ENCODE measurements around the gene ZNF467. TPM values are rescaled to one million over a fixed set of nuclear protein-coding genes. Genes with fewer than 3 reads are reported as not detected.

ZNF467 gene
- total and polyA plus RNA-seq, 2 of the 8 experiments (the other 6 are each of a cell fraction or from before 2014, with no cell fraction given): 0.50 to 0.51 TPM

- H3K9ac ChIP-seq (replicated peaks in 1 of 4; ENCODE audit: extremely low read depth in 1 of 4, low read depth in 3 of 4, low read length in 3 of 4): no peak overlapping the region
- POLR2A ChIA-PET (ENCODE audit: partially characterized antibody): interaction anchor here (0.9 to 2.4 kb wide), 2 partner anchors 10 to 18 kb away, joined by 3 to 5 read pairs; no protein-coding TSS in a partner anchor
- FAIRE-seq: no peak
Measured at GRCh38 chr7:149815121-149815520, 41.7 kb upstream of the ZNF467 start.

More at GRCh38 chr7:149815121-149815520, 41.7 kb upstream of the ZNF467 start:
- Histone ChIP-seq H3K27me3 (replicated peaks in 1 of 4; ENCODE audit: control insufficient read depth in 3 of 4, extremely low read depth in 1 of 4, insufficient read depth in 3 of 4, low read length in 3 of 4) (no peaks in the 10 kb centered on the region), H3K36me3 (ENCODE audit: control insufficient read depth in 2 of 4, insufficient read depth in 4 of 4, low read length in 3 of 4) (no peaks in the 10 kb centered on the region), H3K79me2 (ENCODE audit: control insufficient read depth in 1 of 2, insufficient read depth in 2 of 2, low read length in 2 of 2) (no peaks in the 10 kb centered on the region), H3K4me1 (replicated peaks in 1 of 4; ENCODE audit: control insufficient read depth in 3 of 4, insufficient read depth in 4 of 4, low read length in 3 of 4) (peaks cover 0 to 20% (median 8%) of the 10 kb centered on the region in 4 experiments; a peak in 6 of 7 replicates), H4K5ac (ENCODE audit: insufficient read length, low read depth, low read length) (no peak overlapping the region), H3K9me3 (ENCODE audit: insufficient read depth in 2 of 2, low read depth in 1 of 2, low read length in 1 of 2) (no peaks in the 10 kb centered on the region), H3K23me2 (ENCODE audit: low read depth, low read length) (no peaks in the 10 kb centered on the region), H2BK120ac (replicated peaks; ENCODE audit: low read depth, low read length) (no peak overlapping the region), H3K23ac (ENCODE audit: insufficient read length) (no peak overlapping the region), H4K8ac (ENCODE audit: extremely low read depth, insufficient read depth, low read length) (0 out of 2 replicates have a peak overlapping the region, but pooled peaks have one; percentile 14), H3K4me3 (ENCODE audit: extremely low read depth in 1 of 4, insufficient read depth in 2 of 4, low read depth in 3 of 4, low read length in 4 of 4) (no peak overlapping the region), H2BK12ac (ENCODE audit: low read depth, low read length) (no peak overlapping the region), H2BK20ac (ENCODE audit: low read length) (no peak overlapping the region), H3K56ac (replicated peaks; ENCODE audit: insufficient read length, low read depth, low read length) (no peak overlapping the region), H3K18ac (ENCODE audit: extremely low read depth, low read length) (peak overlapping the region; percentile 5; the same call in 1 of the 2 replicates), H3K79me1 (ENCODE audit: low read depth, low read length) (no peaks in the 10 kb centered on the region; the same call in 1 of the 2 replicates), H2AK5ac (ENCODE audit: low read depth, low read length) (no peak overlapping the region), H2BK5ac (ENCODE audit: low read depth, low read length) (no peak overlapping the region), H3K4ac (replicated peaks; ENCODE audit: insufficient read length, low read depth, low read length) (peak overlapping the region; percentile 23), H2BK15ac (ENCODE audit: low read length) (no peak overlapping the region), H2AFZ (ENCODE audit: low read length) (no peak overlapping the region), H3K4me2 (ENCODE audit: insufficient read depth in 1 of 2, low read depth in 2 of 2, low read length in 2 of 2) (no peak overlapping the region), H4K20me1 (replicated peaks in 1 of 2; ENCODE audit: control insufficient read depth in 1 of 2, insufficient read depth in 2 of 2, low read length in 2 of 2) (no peaks in the 10 kb centered on the region), H4K91ac (replicated peaks; ENCODE audit: insufficient read length, low read length) (peak overlapping the region; percentile 27), H3K14ac (ENCODE audit: insufficient read length) (no peak overlapping the region), H3K27ac (ENCODE audit: low read depth, low read length) (no peak overlapping the region)
- CTCF ChIA-PET (ENCODE audit: partially characterized antibody): interaction anchor here (0.5 to 1.5 kb wide), 5 partner anchors 8 to 537 kb away, joined by 3 to 9 read pairs (median 6); no protein-coding TSS in a partner anchor
- TF ChIP-seq POLR2A (IDR thresholded peaks at IDR 0.05; ENCODE audit: control extremely low read depth in 1 of 2, low read depth in 2 of 2, low read length in 2 of 2): no peak
- TF ChIP-seq, protein P1, sequence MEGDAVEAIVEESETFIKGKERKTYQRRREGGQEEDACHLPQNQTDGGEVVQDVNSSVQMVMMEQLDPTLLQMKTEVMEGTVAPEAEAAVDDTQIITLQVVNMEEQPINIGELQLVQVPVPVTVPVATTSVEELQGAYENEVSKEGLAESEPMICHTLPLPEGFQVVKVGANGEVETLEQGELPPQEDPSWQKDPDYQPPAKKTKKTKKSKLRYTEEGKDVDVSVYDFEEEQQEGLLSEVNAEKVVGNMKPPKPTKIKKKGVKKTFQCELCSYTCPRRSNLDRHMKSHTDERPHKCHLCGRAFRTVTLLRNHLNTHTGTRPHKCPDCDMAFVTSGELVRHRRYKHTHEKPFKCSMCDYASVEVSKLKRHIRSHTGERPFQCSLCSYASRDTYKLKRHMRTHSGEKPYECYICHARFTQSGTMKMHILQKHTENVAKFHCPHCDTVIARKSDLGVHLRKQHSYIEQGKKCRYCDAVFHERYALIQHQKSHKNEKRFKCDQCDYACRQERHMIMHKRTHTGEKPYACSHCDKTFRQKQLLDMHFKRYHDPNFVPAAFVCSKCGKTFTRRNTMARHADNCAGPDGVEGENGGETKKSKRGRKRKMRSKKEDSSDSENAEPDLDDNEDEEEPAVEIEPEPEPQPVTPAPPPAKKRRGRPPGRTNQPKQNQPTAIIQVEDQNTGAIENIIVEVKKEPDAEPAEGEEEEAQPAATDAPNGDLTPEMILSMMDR (IDR thresholded peaks at IDR 0.05; ENCODE audit: control extremely low read depth in 1 of 3, insufficient read depth in 1 of 3, low read depth in 1 of 3, low read length in 3 of 3): no peak
- TF ChIP-seq FOSL1 (IDR thresholded peaks at IDR 0.05; ENCODE audit: insufficient read depth, low read depth, low read length): no peak
- TF ChIP-seq RBBP5 (IDR thresholded peaks at IDR 0.05; ENCODE audit: borderline replicate concordance, low read depth, low read length): no peak
- no peak for TF ChIP-seq MAFK (IDR thresholded peaks at IDR 0.05; ENCODE audit: low read depth, low read length)
- no peak for TF ChIP-seq SP2 (IDR thresholded peaks at IDR 0.05; ENCODE audit: low read length)
- 92% methylated on average over 8 of the region's 12 CpGs; no CpG with 5 or more reads in 1 of the 2 experiments for WGBS, 2 experiments (ENCODE audit: extremely low coverage in 1 of 2, insufficient coverage in 1 of 2, insufficient read length in 1 of 2, insufficient replicate concordance in 2 of 2, low coverage in 1 of 2, low lambda C conversion rate in 2 of 2, missing lambda C conversion rate in 1 of 2)
- no peak for DNase-seq (ENCODE audit: low read depth in 1 of 2, low spot score in 2 of 2)

Measured in H1 (cell line).